Measurements from ENCODE around the gene TMEM198. TPM values are rescaled to one million over a fixed set of nuclear protein-coding genes. Genes with fewer than 3 reads are reported as not detected.

Gene TMEM198
- polyA plus RNA-seq, 1 donor from 2014 or later = 44.0 TPM

DNA sequence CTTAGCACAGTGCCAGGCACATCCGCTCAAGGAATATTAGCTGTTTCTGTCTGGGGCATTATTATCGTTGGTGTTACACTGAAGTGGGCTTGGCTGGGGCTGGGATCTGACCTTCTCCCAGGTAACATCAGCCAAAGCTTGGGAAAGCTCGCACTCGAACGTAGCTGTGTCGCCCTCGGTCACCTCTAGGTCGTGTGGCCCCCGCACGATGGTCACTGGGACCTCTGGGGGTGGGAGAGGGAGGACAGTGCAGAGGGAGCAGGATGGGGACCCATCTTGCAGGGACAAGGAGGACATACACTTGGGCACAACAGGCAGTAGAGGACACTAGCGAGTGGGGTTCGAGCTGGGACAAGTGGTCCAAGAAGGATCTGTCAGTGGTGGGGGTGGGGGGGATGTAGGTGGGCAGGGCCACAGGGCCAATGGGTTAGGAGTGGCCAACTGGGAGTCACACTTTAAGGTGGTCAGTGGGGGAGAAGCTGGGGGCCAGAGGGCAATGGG is 9.7 kb downstream of the TMEM198 start:
- H3K4me2 ChIP-seq (ENCODE audit: low read length) = no peak overlapping the region
- H3K9me3 ChIP-seq (ENCODE audit: low read length) = no peaks in the 10 kb centered on the region
- peak overlapping the region; percentile 80 for H3K4me3 ChIP-seq (ENCODE audit: low read length)
- no peak overlapping the region for H3K9ac ChIP-seq (ENCODE audit: low read length)
- peaks cover 3% of the 10 kb centered on the region for H3K27me3 ChIP-seq (ENCODE audit: insufficient read depth, low read depth, low read length)
- no peaks in the 10 kb centered on the region for H3F3A ChIP-seq (ENCODE audit: insufficient read depth, low read length, poor library complexity, severe bottlenecking)
- no peak overlapping the region for H2AFZ ChIP-seq (ENCODE audit: low read depth, low read length)
- no peak overlapping the region for H3K27ac ChIP-seq (ENCODE audit: low read length)
- H3K9me2 ChIP-seq (ENCODE audit: insufficient read depth, low read length) = no peaks in the 10 kb centered on the region
- no peaks in the 10 kb centered on the region for H4K20me1 ChIP-seq (ENCODE audit: insufficient read depth)
- TF ChIP-seq SMC3 (conservative IDR thresholded peaks at IDR 0.05; ENCODE audit: poor library complexity) (no peak), MXI1 (conservative IDR thresholded peaks at IDR 0.05; ENCODE audit: poor library complexity, severe bottlenecking) (no peak)
- no peaks in the 10 kb centered on the region for H3K36me3 ChIP-seq (ENCODE audit: insufficient read depth, low read length)
- H3K79me2 ChIP-seq (replicated peaks; ENCODE audit: insufficient read depth, low read length) = no peaks in the 10 kb centered on the region

GRCh38 chr2:219554350-219554749 is 10.5 kb downstream of the TMEM198 start:
- TF ChIP-seq, protein P1, sequence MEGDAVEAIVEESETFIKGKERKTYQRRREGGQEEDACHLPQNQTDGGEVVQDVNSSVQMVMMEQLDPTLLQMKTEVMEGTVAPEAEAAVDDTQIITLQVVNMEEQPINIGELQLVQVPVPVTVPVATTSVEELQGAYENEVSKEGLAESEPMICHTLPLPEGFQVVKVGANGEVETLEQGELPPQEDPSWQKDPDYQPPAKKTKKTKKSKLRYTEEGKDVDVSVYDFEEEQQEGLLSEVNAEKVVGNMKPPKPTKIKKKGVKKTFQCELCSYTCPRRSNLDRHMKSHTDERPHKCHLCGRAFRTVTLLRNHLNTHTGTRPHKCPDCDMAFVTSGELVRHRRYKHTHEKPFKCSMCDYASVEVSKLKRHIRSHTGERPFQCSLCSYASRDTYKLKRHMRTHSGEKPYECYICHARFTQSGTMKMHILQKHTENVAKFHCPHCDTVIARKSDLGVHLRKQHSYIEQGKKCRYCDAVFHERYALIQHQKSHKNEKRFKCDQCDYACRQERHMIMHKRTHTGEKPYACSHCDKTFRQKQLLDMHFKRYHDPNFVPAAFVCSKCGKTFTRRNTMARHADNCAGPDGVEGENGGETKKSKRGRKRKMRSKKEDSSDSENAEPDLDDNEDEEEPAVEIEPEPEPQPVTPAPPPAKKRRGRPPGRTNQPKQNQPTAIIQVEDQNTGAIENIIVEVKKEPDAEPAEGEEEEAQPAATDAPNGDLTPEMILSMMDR (IDR thresholded peaks at IDR 0.05; ENCODE audit: poor library complexity, severe bottlenecking) = no peak
- TF ChIP-seq TAF1 (IDR thresholded peaks at IDR 0.05; ENCODE audit: low read depth) (no peak), MXI1 (conservative IDR thresholded peaks at IDR 0.05; ENCODE audit: poor library complexity, severe bottlenecking) (no peak), RAD21 (conservative IDR thresholded peaks at IDR 0.05) (no peak), EZH2 (IDR thresholded peaks at IDR 0.05; ENCODE audit: borderline replicate concordance, insufficient read depth, low read length, poor library complexity, severe bottlenecking) (no peak)
- TF ChIP-seq, protein P2, sequence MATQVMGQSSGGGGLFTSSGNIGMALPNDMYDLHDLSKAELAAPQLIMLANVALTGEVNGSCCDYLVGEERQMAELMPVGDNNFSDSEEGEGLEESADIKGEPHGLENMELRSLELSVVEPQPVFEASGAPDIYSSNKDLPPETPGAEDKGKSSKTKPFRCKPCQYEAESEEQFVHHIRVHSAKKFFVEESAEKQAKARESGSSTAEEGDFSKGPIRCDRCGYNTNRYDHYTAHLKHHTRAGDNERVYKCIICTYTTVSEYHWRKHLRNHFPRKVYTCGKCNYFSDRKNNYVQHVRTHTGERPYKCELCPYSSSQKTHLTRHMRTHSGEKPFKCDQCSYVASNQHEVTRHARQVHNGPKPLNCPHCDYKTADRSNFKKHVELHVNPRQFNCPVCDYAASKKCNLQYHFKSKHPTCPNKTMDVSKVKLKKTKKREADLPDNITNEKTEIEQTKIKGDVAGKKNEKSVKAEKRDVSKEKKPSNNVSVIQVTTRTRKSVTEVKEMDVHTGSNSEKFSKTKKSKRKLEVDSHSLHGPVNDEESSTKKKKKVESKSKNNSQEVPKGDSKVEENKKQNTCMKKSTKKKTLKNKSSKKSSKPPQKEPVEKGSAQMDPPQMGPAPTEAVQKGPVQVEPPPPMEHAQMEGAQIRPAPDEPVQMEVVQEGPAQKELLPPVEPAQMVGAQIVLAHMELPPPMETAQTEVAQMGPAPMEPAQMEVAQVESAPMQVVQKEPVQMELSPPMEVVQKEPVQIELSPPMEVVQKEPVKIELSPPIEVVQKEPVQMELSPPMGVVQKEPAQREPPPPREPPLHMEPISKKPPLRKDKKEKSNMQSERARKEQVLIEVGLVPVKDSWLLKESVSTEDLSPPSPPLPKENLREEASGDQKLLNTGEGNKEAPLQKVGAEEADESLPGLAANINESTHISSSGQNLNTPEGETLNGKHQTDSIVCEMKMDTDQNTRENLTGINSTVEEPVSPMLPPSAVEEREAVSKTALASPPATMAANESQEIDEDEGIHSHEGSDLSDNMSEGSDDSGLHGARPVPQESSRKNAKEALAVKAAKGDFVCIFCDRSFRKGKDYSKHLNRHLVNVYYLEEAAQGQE (IDR thresholded peaks at IDR 0.05; ENCODE audit: borderline replicate concordance) = no peak
- no peak overlapping the region for H3K27ac ChIP-seq (ENCODE audit: low read length)
- no peaks in the 10 kb centered on the region for H3K9me2 ChIP-seq (ENCODE audit: insufficient read depth, low read length)
- H2AFZ ChIP-seq (ENCODE audit: low read depth, low read length) = no peak overlapping the region
- no peaks in the 10 kb centered on the region for H3K36me3 ChIP-seq (ENCODE audit: insufficient read depth, low read length)
- no peak overlapping the region for H3K9ac ChIP-seq (ENCODE audit: low read length)
- H3K4me2 ChIP-seq (ENCODE audit: low read length) = no peak overlapping the region
- H3K9me3 ChIP-seq (ENCODE audit: low read length) = no peaks in the 10 kb centered on the region
- H3K4me3 ChIP-seq (ENCODE audit: low read length) = no peak overlapping the region
- no peaks in the 10 kb centered on the region for H3F3A ChIP-seq (ENCODE audit: insufficient read depth, low read length, poor library complexity, severe bottlenecking)
- H4K20me1 ChIP-seq (ENCODE audit: insufficient read depth) = no peaks in the 10 kb centered on the region
- no peaks in the 10 kb centered on the region for H3K79me2 ChIP-seq (replicated peaks; ENCODE audit: insufficient read depth, low read length)
- peaks cover 3% of the 10 kb centered on the region for H3K27me3 ChIP-seq (ENCODE audit: insufficient read depth, low read depth, low read length)

- Histone ChIP-seq H3K9ac (ENCODE audit: low read length) (no peak overlapping the region), H3F3A (ENCODE audit: insufficient read depth, low read length, poor library complexity, severe bottlenecking) (no peaks in the 10 kb centered on the region), H3K4me3 (ENCODE audit: low read length) (no peak overlapping the region), H3K4me2 (ENCODE audit: low read length) (no peak overlapping the region), H3K27me3 (ENCODE audit: insufficient read depth, low read depth, low read length) (peaks cover 3% of the 10 kb centered on the region), H4K20me1 (ENCODE audit: insufficient read depth) (no peaks in the 10 kb centered on the region), H3K9me2 (ENCODE audit: insufficient read depth, low read length) (no peaks in the 10 kb centered on the region), H3K9me3 (ENCODE audit: low read length) (no peaks in the 10 kb centered on the region), H3K79me2 (replicated peaks; ENCODE audit: insufficient read depth, low read length) (no peaks in the 10 kb centered on the region), H3K27ac (ENCODE audit: low read length) (no peak overlapping the region), H3K36me3 (ENCODE audit: insufficient read depth, low read length) (no peaks in the 10 kb centered on the region), H2AFZ (ENCODE audit: low read depth, low read length) (no peak overlapping the region)
- TF ChIP-seq, protein P2 (IDR thresholded peaks at IDR 0.05; ENCODE audit: borderline replicate concordance) = no peak
- TF ChIP-seq POLR2AphosphoS5 (IDR thresholded peaks at IDR 0.05) = no peak
- no peak for TF ChIP-seq RAD21 (conservative IDR thresholded peaks at IDR 0.05)
- no peak for TF ChIP-seq EP300 (conservative IDR thresholded peaks at IDR 0.05; ENCODE audit: poor library complexity, severe bottlenecking)
- no peak for TF ChIP-seq EZH2 (IDR thresholded peaks at IDR 0.05; ENCODE audit: borderline replicate concordance, insufficient read depth, low read length, poor library complexity, severe bottlenecking)
- TF ChIP-seq, protein P1 (IDR thresholded peaks at IDR 0.05; ENCODE audit: poor library complexity, severe bottlenecking) = no peak
- TF ChIP-seq TAF1 (IDR thresholded peaks at IDR 0.05; ENCODE audit: low read depth) = no peak
- TF ChIP-seq MXI1 (conservative IDR thresholded peaks at IDR 0.05; ENCODE audit: poor library complexity, severe bottlenecking) = no peak
- no peak for TF ChIP-seq SMC3 (conservative IDR thresholded peaks at IDR 0.05; ENCODE audit: poor library complexity)
These were observed 12.1 kb downstream of the TMEM198 start for GRCh38 chr2:219555956-219556355.
